ENCODE data around the gene CX3CR1.

The CX3CR1 gene

GRCh38 chr3:39285332-39285731 lies 5.5 kb upstream of the CX3CR1 start:
- no peak overlapping the region for H3K9ac ChIP-seq (ENCODE audit: low read length)
- no peaks in the 10 kb centered on the region for H4K20me1 ChIP-seq (ENCODE audit: insufficient read depth, low read length)
- H3K4me3 ChIP-seq (ENCODE audit: low read length): no peak overlapping the region
- peaks cover 57% of the 10 kb centered on the region for H3K4me1 ChIP-seq (ENCODE audit: low read length)
- H3K79me2 ChIP-seq (ENCODE audit: low read length): no peaks in the 10 kb centered on the region
- H3K36me3 ChIP-seq (replicated peaks; ENCODE audit: low read depth, low read length): no peaks in the 10 kb centered on the region
- H3K9me3 ChIP-seq (ENCODE audit: insufficient read depth, low read length): no peaks in the 10 kb centered on the region
- TF ChIP-seq CTCF (IDR thresholded peaks at IDR 0.05; ENCODE audit: low read depth, low read length): no peak
- no peak for TF ChIP-seq EZH2phosphoT487 (IDR thresholded peaks at IDR 0.05; ENCODE audit: low read depth)
- no peak overlapping the region for H3K4me2 ChIP-seq (ENCODE audit: low read length)
- no peak overlapping the region for H2AFZ ChIP-seq (ENCODE audit: low read depth, low read length)
- peaks cover 17% of the 10 kb centered on the region for H3K27me3 ChIP-seq (ENCODE audit: low read depth, low read length)
- no peak overlapping the region for H3K27ac ChIP-seq (ENCODE audit: low read length)

- no peak overlapping the region for H3K27ac ChIP-seq (ENCODE audit: low read length)
- no peaks in the 10 kb centered on the region for H3K79me2 ChIP-seq (ENCODE audit: low read length)
- no peak overlapping the region for H3K4me3 ChIP-seq (ENCODE audit: low read length)
- H3K4me2 ChIP-seq (ENCODE audit: low read length): peak overlapping the region; percentile 6; the same call in 1 of the 2 replicates
- TF ChIP-seq EZH2phosphoT487 (IDR thresholded peaks at IDR 0.05; ENCODE audit: low read depth) (no peak), CTCF (IDR thresholded peaks at IDR 0.05; ENCODE audit: low read depth, low read length) (no peak)
- H3K4me1 ChIP-seq (ENCODE audit: low read length): peaks cover 65% of the 10 kb centered on the region
- peaks cover 17% of the 10 kb centered on the region for H3K27me3 ChIP-seq (ENCODE audit: low read depth, low read length)
- H2AFZ ChIP-seq (ENCODE audit: low read depth, low read length): no peak overlapping the region
- no peaks in the 10 kb centered on the region for H3K9me3 ChIP-seq (ENCODE audit: insufficient read depth, low read length)
- no peak overlapping the region for H3K9ac ChIP-seq (ENCODE audit: low read length)
- H4K20me1 ChIP-seq (ENCODE audit: insufficient read depth, low read length): no peaks in the 10 kb centered on the region
- H3K36me3 ChIP-seq (replicated peaks; ENCODE audit: low read depth, low read length): no peaks in the 10 kb centered on the region
Measured at GRCh38 chr3:39284457-39284881, 4.6 kb upstream of the CX3CR1 start.

GRCh38 chr3:39282057-39282456 lies 2.2 kb upstream of the CX3CR1 start:
- Histone ChIP-seq H2AFZ (ENCODE audit: low read depth, low read length) (no peak overlapping the region), H3K27me3 (ENCODE audit: low read depth, low read length) (peaks cover 17% of the 10 kb centered on the region), H3K4me1 (ENCODE audit: low read length) (peaks cover 48% of the 10 kb centered on the region), H3K4me3 (ENCODE audit: low read length) (no peak overlapping the region; the same call in 1 of the 2 replicates), H3K4me2 (ENCODE audit: low read length) (peak overlapping the region; percentile 84), H3K9ac (ENCODE audit: low read length) (no peak overlapping the region), H3K9me3 (ENCODE audit: insufficient read depth, low read length) (no peaks in the 10 kb centered on the region), H3K36me3 (replicated peaks; ENCODE audit: low read depth, low read length) (no peaks in the 10 kb centered on the region), H3K27ac (ENCODE audit: low read length) (no peak overlapping the region), H4K20me1 (ENCODE audit: insufficient read depth, low read length) (no peaks in the 10 kb centered on the region), H3K79me2 (ENCODE audit: low read length) (no peaks in the 10 kb centered on the region)
- TF ChIP-seq EZH2phosphoT487 (IDR thresholded peaks at IDR 0.05; ENCODE audit: low read depth): no peak
- TF ChIP-seq CTCF (IDR thresholded peaks at IDR 0.05; ENCODE audit: low read depth, low read length): no peak

- peak overlapping the region; percentile 44; the same call in 1 of the 2 replicates for H3K9ac ChIP-seq (ENCODE audit: low read length)
Measured at GRCh38 chr3:39281533-39281932, 1.7 kb upstream of the CX3CR1 start.

More at GRCh38 chr3:39281533-39281932, 1.7 kb upstream of the CX3CR1 start:
- Histone ChIP-seq H3K4me3 (ENCODE audit: low read length) (peak overlapping the region; percentile 59), H3K27ac (ENCODE audit: low read length) (no peak overlapping the region), H3K4me1 (ENCODE audit: low read length) (peaks cover 43% of the 10 kb centered on the region), H2AFZ (ENCODE audit: low read depth, low read length) (peak overlapping the region; percentile 3; the same call in 1 of the 2 replicates), H3K27me3 (ENCODE audit: low read depth, low read length) (peaks cover 18% of the 10 kb centered on the region), H3K79me2 (ENCODE audit: low read length) (no peaks in the 10 kb centered on the region), H3K9me3 (ENCODE audit: insufficient read depth, low read length) (no peaks in the 10 kb centered on the region), H3K36me3 (replicated peaks; ENCODE audit: low read depth, low read length) (no peaks in the 10 kb centered on the region), H4K20me1 (ENCODE audit: insufficient read depth, low read length) (no peaks in the 10 kb centered on the region), H3K4me2 (ENCODE audit: low read length) (peak overlapping the region; percentile 84)
- TF ChIP-seq EZH2phosphoT487 (IDR thresholded peaks at IDR 0.05; ENCODE audit: low read depth) (no peak), CTCF (IDR thresholded peaks at IDR 0.05; ENCODE audit: low read depth, low read length) (no peak)
